H1 (cell line): Measurements from ENCODE around the gene MAN2A1.

Experiments
- CTCF ChIP-seq, 3 experiments: IDR thresholded peaks; 1 replicate in 2 of 3; 2 replicates in 1 of 3; pipeline versions ENCODE4 v1.5.1 to v1.6.1; 2011; ENCODE audit warnings: low read length in 3 of 3, mild to moderate bottlenecking in 3 of 3, inconsistent platforms in 2 of 3, low read depth in 1 of 3, moderate library complexity in 1 of 3; ENCODE audit not compliant: insufficient read depth in 1 of 3; ENCODE audit errors: control extremely low read depth in 1 of 3
- HDAC2 ChIP-seq, 2 experiments: fragments of 300-600 bp in 1 of 2; sonication (generic) in 1 of 2; IDR thresholded peaks; 2 replicates each; pipeline ENCODE4 v1.6.1; 2011 to 2012; ENCODE audit warnings: low read depth in 2 of 2, low read length in 2 of 2, mild to moderate bottlenecking in 2 of 2, moderate library complexity in 2 of 2, borderline replicate concordance in 1 of 2, inconsistent platforms in 1 of 2
- POLR2A ChIP-seq, 2 experiments: IDR thresholded peaks; 1 replicate in 1 of 2; 2 replicates in 1 of 2; pipeline ENCODE4 v1.6.1; 2011; ENCODE audit warnings: low read depth in 2 of 2, low read length in 2 of 2, mild to moderate bottlenecking in 2 of 2; ENCODE audit errors: control extremely low read depth in 1 of 2
- POLR2AphosphoS5 ChIP-seq: IDR thresholded peaks from 2 replicates; pipeline ENCODE4 v1.6.1; 2011; ENCODE audit warnings: low read depth, low read length
- RAD21 ChIP-seq, 2 experiments: IDR thresholded peaks in 1 of 2; conservative IDR thresholded peaks in 1 of 2; 2 replicates each; pipeline ENCODE4 v1.6.1; 2011; ENCODE audit warnings: low read depth in 2 of 2, low read length in 2 of 2, improper control_type of control experiment in 1 of 2, inconsistent platforms in 1 of 2, mild to moderate bottlenecking in 1 of 2, moderate library complexity in 1 of 2
- SAP30 ChIP-seq: fragments of 300-600 bp; sonication (generic); IDR thresholded peaks from 2 replicates; pipeline ENCODE4 v1.7.1; 2012; ENCODE audit warnings: low read length, moderate library complexity, mild to moderate bottlenecking, inconsistent platforms; ENCODE audit not compliant: insufficient read depth, insufficient replicate concordance

GRCh38 chr5:109862301-109862700 is 172.6 kb downstream of the MAN2A1 start:
- no peak for TF ChIP-seq SAP30
- TF ChIP-seq CTCF (IDR thresholded peaks at IDR 0.05; ENCODE audit: control extremely low read depth in 1 of 3, insufficient read depth in 1 of 3, low read depth in 1 of 3, low read length in 3 of 3): no peak
- TF ChIP-seq POLR2AphosphoS5: no peak
- no peak for TF ChIP-seq HDAC2 (IDR thresholded peaks at IDR 0.05; ENCODE audit: borderline replicate concordance in 1 of 2, low read depth in 2 of 2, low read length in 2 of 2)
- no peak for TF ChIP-seq RAD21 (IDR thresholded peaks at IDR 0.05 in 1 of 2, conservative IDR thresholded peaks at IDR 0.05 in 1 of 2; ENCODE audit: low read depth in 2 of 2, low read length in 2 of 2)
- TF ChIP-seq POLR2A (IDR thresholded peaks at IDR 0.05; ENCODE audit: control extremely low read depth in 1 of 2, low read depth in 2 of 2, low read length in 2 of 2): no peak
